ENCODE results near the gene SLC25A12.

- no peak for TF ChIP-seq CTCF (IDR thresholded peaks at IDR 0.05; ENCODE audit: low read depth, low read length)
- TF ChIP-seq POLR2A (IDR thresholded peaks at IDR 0.05; ENCODE audit: extremely low read depth, insufficient read length): no peak
Measured at GRCh38 chr2:171792886-171793580, 101.0 kb downstream of the SLC25A12 start.
